Glutamatergic neuron (in vitro differentiated cells): ENCODE measurements around the gene ROR1. TPM values are rescaled to one million over a fixed set of nuclear protein-coding genes. Genes with fewer than 3 reads are reported as not detected.
A peak's percentile ranks its signal among the peaks of the same experiment; 100 is the strongest.

Experiments used
- DNase-seq: peaks from one replicate; pipeline ENCODE4 v3.0.0; 2022
- H3K27ac Mint-ChIP-seq: one replicate; pipeline ENCODE4 v1.8.0; 2020; ENCODE audit warnings: mild to moderate bottlenecking, mixed read lengths, inconsistent platforms; ENCODE audit not compliant: unreplicated experiment
- H3K27me3 Mint-ChIP-seq: one replicate; pipeline ENCODE4 v1.8.0; 2020; ENCODE audit warnings: mild to moderate bottlenecking, moderate library complexity, mixed read lengths, inconsistent platforms; ENCODE audit not compliant: unreplicated experiment
- H3K36me3 Mint-ChIP-seq: one replicate; pipeline ENCODE4 v1.8.0; 2020; ENCODE audit warnings: mild to moderate bottlenecking, mixed read lengths, inconsistent platforms; ENCODE audit not compliant: unreplicated experiment
- H3K4me1 Mint-ChIP-seq: one replicate; pipeline ENCODE4 v1.8.0; 2020; ENCODE audit warnings: mild to moderate bottlenecking, low read depth, mixed read lengths, inconsistent platforms; ENCODE audit not compliant: unreplicated experiment
- H3K4me3 Mint-ChIP-seq: one replicate; pipeline ENCODE4 v1.8.0; 2020; ENCODE audit warnings: mild to moderate bottlenecking, mixed read lengths, inconsistent platforms; ENCODE audit not compliant: unreplicated experiment
- H3K9me3 Mint-ChIP-seq: one replicate; pipeline ENCODE4 v1.8.0; 2020; ENCODE audit warnings: mild to moderate bottlenecking, moderate library complexity, mixed read lengths, inconsistent platforms; ENCODE audit not compliant: unreplicated experiment
- total RNA-seq: library from RNA; stranded (reverse); fragmentation: NEBNext Ultra II Directional; extraction: Animal tissue kit (Norgen Biotek cat#: 25700); gene quantifications from one replicate; pipeline ENCODE4 v1.2.1, GENCODE V29; 2021; ENCODE audit not compliant: unreplicated experiment
- TF ChIP-seq, protein P1 (sequence below): fragments of 200-600 bp; sonication (generic); IDR thresholded peaks from one replicate; pipeline ENCODE4 v1.5.0; 2021; ENCODE audit not compliant: partially characterized antibody, unreplicated experiment

ROR1 gene
- total RNA-seq, 1 donor from 2014 or later = 11.3 TPM

DNA sequence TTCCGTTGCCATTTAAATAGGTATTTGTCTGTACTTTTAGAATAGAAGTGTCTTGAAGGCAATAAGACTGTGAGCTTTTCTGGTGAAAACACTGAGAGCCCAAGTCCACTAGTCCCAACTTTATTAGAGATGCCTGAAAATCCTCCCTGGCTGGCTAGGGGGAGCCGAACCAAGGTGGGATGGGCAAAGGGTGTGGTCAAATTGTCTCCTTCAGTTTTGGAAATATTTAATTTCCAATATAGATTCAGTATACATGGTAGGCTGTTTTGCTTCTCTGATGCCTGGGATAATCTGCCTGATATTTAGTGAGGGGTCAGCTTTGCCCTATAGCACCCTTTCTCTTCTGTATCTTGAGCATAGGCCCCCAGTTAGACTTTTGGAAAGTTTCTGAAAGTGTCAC, 3.5 kb downstream of the ROR1 start:
- Mint-ChIP-seq H3K27me3 (peaks cover 4% of the 10 kb centered on the region), H3K4me1 (peaks cover 41% of the 10 kb centered on the region), H3K4me3 (no peak overlapping the region), H3K27ac (no peak overlapping the region), H3K9me3 (peaks cover 8% of the 10 kb centered on the region), H3K36me3 (peaks cover 4% of the 10 kb centered on the region)
- TF ChIP-seq, protein P1, sequence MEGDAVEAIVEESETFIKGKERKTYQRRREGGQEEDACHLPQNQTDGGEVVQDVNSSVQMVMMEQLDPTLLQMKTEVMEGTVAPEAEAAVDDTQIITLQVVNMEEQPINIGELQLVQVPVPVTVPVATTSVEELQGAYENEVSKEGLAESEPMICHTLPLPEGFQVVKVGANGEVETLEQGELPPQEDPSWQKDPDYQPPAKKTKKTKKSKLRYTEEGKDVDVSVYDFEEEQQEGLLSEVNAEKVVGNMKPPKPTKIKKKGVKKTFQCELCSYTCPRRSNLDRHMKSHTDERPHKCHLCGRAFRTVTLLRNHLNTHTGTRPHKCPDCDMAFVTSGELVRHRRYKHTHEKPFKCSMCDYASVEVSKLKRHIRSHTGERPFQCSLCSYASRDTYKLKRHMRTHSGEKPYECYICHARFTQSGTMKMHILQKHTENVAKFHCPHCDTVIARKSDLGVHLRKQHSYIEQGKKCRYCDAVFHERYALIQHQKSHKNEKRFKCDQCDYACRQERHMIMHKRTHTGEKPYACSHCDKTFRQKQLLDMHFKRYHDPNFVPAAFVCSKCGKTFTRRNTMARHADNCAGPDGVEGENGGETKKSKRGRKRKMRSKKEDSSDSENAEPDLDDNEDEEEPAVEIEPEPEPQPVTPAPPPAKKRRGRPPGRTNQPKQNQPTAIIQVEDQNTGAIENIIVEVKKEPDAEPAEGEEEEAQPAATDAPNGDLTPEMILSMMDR = no peak
- DNase-seq = no peak

DNA sequence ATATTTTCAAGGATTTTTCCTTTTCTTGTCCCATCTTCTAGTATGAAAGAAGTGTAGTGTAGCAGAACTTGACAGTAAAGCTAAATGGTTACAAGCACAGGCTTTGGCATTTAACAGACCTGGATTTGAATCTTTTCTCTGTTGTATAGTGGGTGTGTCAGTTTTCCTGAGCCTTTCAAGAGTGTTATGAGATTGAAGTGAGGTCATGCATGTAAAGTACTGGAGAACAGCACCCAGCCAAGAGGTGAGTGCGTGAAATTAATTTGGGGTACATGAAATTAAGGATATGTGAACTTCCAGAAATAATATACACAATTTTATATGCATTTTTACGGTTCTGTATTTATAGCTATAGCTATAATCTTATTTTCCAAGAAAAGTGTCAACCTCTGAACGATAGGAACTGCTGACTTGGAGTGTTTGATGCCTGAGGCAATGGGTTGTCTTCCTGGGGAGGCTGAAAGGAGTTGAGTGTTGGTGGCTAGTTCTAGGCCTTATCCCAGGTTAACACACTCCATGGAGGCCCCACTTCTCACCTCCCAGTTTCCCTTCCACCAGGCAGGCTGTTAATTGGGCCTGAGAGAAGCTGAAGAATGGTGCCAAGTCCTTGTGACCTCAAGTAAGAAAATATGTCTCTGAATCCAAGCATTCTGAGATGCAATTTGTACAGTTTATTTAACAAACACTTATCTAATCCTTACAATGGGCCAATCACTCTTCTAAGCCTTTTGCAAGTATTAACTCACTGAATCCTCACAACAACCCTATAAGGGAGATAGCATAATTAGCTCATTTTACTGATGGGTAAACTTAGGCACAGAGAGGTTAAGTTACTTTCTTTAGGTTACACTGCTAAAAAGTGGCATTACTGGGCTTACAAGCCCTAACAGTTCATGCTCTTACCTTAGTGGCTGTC, 4.4 kb downstream of the ROR1 start:
- peaks cover 43% of the 10 kb centered on the region for H3K4me1 Mint-ChIP-seq
- no peak for DNase-seq
- TF ChIP-seq, protein P1 = no peak
- no peak overlapping the region for H3K27ac Mint-ChIP-seq
- peaks cover 4% of the 10 kb centered on the region for H3K27me3 Mint-ChIP-seq
- peaks cover 8% of the 10 kb centered on the region for H3K9me3 Mint-ChIP-seq
- H3K4me3 Mint-ChIP-seq = no peak overlapping the region
- H3K36me3 Mint-ChIP-seq = peaks cover 4% of the 10 kb centered on the region

DNA sequence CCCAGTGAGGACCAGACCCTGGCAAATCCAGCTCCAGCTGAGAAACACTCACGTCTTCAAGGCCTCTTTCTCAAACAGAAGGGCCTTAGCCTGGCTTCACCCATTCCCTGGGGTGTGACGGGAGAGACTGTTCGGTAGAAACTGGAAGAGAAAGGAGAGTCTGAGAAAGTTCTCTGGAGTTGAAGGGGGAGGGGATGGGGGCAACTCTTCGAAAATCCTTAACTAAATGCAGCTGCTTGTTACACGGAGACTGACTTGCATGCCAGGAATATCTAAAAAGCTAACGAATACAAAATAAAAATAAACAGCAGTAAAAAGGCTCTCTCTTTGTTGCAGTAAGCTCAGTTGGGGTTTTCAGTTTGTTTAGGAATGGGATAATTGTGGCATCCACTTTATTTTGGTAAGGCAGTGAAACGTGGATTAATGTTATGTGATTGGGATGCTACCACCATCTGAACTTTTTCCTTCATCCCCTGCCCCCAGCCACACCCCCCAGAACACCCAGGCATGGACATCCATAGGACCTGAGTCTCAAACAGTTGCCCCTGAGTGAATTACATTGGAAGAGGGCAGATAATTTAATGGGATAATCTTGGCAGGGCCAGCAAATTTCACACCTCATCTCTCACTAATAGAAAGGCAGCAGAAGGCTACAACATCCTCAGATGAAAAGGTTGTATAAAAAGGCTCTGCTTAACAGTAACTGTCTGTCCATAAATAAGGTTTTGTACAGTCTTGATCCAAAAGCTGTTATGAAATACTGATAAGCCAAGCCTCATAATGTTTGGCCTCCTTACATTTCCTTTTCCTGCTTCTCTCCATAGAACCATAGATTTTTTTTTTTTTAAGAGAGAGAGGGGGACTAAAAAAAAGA, 5.8 kb downstream of the ROR1 start:
- Mint-ChIP-seq H3K4me1 (peaks cover 41% of the 10 kb centered on the region), H3K27me3 (peaks cover 4% of the 10 kb centered on the region), H3K9me3 (peaks cover 4% of the 10 kb centered on the region), H3K4me3 (peak overlapping the region; percentile 58), H3K36me3 (peaks cover 4% of the 10 kb centered on the region), H3K27ac (no peak overlapping the region)
- TF ChIP-seq, protein P1 = no peak
- no peak for DNase-seq

DNA sequence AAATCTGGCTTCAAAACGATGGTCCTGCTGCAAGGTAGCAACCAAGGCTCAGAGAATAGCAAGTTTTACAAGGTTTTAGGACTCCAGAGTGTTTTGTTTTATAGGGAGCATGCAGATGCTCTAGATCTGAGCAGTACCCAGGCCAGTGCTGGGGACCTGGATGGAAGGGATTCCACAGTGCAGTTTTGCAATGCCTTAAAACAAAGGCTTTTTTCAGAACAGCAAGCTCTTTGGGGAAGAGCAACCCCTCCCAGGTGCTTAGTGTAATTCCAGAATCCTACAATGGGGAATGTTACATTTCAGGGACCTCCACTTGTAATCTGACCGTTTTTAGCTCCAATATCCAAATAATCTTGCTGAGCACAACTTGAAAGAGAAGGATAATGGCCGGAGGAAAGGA, 6.7 kb downstream of the ROR1 start:
- Mint-ChIP-seq H3K27me3 (no peaks in the 10 kb centered on the region), H3K4me3 (no peak overlapping the region), H3K4me1 (peaks cover 37% of the 10 kb centered on the region), H3K27ac (no peak overlapping the region), H3K36me3 (peaks cover under 1% of the 10 kb centered on the region), H3K9me3 (peaks cover 2% of the 10 kb centered on the region)
- no peak for DNase-seq
- TF ChIP-seq, protein P1 = no peak
